ENCODE results near the gene LCMT1.

GRCh38 chr16:25174285-25174684 lies 62.7 kb downstream of the LCMT1 start:
- no peak for TF ChIP-seq CTCF (IDR thresholded peaks at IDR 0.05)
- TF ChIP-seq POLR2A (IDR thresholded peaks at IDR 0.05), result no peak

Data from testis (tissue), 2 donors.